ENCODE measurements around the gene PDCL2.

PDCL2 gene

DNA sequence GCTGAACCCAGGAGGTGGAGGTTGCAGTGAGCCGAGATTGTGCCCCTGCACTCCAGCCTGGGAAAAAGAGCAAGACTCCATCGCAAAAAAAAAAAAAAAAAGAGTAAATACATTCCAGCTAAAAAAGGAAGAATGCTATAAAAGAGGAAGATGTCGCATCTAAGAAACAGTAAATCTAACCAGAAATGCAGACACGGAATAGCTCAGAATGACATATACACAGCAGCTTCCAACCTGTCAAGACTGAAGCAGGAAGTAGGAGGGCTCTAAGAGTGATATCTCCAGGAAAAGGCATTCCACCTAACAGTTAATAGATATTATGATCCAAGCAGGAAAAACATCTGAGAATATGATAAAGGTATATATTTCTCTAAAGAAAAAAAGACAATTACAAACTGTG, 61.4 kb downstream of the PDCL2 start:
- no peak for DNase-seq

GRCh38 chr4:55530167-55530566, 61.9 kb downstream of the PDCL2 start:
- DNase-seq = no peak

- DNase-seq = no peak
Observed at GRCh38 chr4:55528491-55528890, 63.6 kb downstream of the PDCL2 start.

DNA sequence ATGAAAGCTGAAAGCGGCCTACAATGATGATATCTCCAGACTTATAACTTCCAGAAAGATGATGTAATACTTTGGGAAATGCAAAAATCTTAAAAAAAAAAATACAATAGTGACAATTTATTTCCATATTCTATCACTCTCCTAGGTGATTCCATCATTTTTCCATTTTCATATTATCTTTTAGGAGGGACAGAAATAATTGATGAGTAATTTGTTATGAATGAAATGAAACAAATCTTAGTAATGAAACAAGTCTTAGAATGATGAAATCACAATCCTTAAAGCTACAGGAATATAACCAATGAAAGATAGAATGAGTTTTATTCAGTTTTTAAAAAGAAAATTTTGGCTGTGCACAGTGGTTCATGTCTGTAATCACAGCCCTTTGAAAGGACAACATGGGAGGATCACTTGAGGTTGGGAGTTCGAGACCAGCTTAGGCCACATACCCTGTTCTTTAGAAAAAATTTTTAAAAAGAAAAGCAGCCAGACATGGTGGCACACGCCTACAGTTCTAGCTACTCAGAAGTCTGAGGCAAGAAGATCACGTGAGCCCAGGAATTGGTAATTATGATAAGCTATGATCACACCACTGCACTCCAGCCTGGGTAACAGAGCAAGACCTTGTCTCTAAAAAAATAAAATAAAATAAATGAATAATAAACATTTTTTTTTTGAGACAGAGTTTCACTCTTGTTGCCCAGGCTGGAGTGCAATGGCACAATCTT, 67.0 kb downstream of the PDCL2 start:
- DNase-seq = no peak

GRCh38 chr4:55518442-55518841, 73.6 kb downstream of the PDCL2 start:
- no peak for DNase-seq

GRCh38 chr4:55517526-55518229, 74.4 kb downstream of the PDCL2 start:
- DNase-seq = no peak

GRCh38 chr4:55512922-55513571, 79.0 kb downstream of the PDCL2 start:
- no peak for DNase-seq

- DNase-seq = no peak
Observed at GRCh38 chr4:55512077-55512476, 80.0 kb downstream of the PDCL2 start.

DNA sequence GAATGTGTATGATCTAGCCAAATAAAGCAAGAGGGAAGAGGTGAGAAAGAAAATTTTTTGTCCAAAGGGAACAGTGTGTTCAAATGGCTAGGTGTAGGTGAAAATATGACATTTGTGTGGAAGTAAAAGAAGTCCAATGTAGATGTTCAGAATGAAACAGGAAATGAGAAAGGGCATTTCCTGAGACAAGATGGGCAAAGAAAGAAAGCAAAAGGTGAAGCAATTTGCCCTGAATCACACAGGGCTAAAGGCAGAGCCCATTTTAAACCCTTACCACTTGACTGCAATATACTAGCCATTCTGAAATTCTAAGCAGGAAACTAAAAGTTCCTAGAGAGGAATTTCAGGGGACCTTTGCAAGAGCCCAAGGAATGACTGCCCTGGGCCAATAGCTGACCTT, 81.4 kb downstream of the PDCL2 start:
- no peak for DNase-seq

DNA sequence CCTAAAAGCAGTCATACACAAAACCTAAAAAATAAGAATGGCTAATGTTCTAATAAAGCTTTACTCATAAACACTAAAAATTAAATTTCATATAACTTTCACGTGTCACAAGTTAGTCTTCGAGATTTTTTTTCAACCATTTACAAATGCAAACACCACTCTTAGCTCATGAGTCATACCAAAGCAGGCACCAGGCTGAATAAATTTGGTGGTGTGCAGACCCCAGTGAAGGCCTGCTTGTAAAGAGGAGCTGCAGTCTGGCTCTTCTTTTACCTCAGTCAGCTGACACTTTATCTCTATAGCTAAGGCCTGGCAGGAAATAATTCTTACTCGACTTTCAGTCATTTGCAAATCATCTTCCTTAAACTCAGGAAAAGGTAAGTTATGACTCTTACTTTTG, 82.8 kb downstream of the PDCL2 start:
- no peak for DNase-seq

DNA sequence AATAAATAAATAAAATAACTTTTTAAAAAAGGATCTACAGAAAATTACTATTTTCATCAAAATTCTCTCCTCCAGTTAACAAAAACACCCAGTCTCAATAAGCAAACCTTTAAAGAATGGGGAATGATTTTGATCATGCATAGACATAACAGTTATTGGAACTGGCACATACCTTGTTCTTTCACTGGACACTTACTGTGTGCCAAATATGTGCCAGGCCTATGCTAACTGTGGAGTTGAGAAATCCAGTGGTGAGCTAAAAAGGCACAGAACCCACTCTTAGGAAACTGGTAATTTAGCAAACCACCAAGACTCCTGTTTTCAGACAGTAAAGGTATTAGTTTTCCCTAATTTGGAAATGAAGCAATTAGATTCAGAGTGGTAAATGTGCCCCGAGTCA, 84.4 kb downstream of the PDCL2 start:
- DNase-seq = no peak

All from stimulated activated CD4-positive, alpha-beta T cell treated with anti-CD3 and anti-CD28 coated beads, Interleukin-1b, Interleukin-23, amount 100 ng/mL, for 48 hours (primary cell).